AG08396 (cell line): ENCODE measurements around the gene ISLR.

ENCODE experiments used
- DNase-seq: peaks from one replicate; pipeline ENCODE4 v3.0.0; 2012; ENCODE audit warnings: low spot score, mixed read lengths

Gene ISLR, protein sequence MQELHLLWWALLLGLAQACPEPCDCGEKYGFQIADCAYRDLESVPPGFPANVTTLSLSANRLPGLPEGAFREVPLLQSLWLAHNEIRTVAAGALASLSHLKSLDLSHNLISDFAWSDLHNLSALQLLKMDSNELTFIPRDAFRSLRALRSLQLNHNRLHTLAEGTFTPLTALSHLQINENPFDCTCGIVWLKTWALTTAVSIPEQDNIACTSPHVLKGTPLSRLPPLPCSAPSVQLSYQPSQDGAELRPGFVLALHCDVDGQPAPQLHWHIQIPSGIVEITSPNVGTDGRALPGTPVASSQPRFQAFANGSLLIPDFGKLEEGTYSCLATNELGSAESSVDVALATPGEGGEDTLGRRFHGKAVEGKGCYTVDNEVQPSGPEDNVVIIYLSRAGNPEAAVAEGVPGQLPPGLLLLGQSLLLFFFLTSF

DNA sequence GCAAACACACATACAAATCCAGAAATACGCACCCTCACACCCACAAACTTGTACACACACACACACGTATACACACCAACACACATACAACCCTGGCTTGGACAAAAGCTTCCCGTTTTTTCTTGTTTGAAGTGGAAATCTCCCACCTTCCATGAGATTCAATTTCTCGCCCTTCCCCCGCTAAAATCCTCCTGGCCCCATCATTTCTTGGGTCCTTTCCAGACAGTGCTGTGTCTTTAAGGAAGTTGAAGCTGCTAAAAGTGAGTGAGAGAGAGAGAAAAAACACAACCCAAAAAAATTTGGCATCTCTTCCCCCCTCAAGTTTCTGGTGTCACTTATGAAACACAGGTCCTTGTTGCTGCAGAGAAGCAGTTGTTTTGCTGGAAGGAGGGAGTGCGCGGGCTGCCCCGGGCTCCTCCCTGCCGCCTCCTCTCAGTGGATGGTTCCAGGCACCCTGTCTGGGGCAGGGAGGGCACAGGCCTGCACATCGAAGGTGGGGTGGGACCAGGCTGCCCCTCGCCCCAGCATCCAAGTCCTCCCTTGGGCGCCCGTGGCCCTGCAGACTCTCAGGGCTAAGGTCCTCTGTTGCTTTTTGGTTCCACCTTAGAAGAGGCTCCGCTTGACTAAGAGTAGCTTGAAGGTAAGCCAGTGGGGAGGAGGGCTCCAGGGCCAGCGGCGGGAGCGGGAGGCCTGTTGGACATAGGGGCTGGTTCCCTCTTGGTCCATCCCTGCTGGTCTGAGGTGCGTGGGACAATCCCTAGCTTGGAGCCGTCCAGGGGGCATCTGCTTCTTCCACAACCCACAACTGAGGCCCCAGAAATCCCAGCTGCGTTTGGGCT, at the start of gene ISLR:
ISLR (plus strand) TSS at position 331 of the 839 bp plus-strand sequence. CDS start 1,149 bp downstream, outside the sequence.
- DNase-seq: peak; percentile 52

DNA sequence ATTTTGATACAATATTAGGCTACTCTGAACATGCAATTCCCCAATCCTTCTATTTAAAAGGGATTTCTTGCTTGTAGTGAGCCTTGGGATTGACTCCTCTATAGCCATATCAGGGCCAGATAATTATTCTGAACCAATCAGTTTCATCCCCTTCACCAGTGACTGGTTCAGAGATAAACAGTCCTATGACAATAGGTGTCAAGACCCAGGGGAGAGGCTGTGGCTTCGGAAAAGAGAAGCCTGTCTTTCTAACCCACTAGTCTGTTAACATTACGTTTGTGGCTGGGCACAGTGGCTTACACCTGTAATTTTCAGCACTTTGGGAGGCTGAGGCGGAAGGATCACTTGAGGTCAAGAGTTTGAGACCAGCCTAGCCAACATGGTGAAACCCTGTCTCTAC, 49.3 kb upstream of the ISLR start:
- no peak for DNase-seq

DNA sequence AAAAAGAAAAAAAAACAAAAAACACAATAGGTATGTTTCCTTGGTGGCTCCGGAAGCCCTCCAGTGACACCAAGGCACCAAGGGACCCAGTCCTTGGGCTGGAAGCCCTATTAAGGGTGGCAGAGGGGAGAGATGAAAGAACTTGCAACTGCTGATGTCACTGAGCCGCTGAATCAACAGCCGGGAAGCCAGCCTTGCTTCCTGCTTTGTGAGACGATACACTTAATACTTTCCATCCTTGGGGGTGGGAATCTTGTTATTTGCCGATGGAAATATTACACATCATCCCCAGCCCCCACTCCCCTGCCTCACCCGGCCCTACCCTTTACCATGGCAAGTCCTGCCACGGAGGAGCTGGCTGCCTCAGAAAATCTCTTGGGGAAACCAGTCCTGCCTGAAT, 48.8 kb upstream of the ISLR start:
- DNase-seq: no peak

DNA sequence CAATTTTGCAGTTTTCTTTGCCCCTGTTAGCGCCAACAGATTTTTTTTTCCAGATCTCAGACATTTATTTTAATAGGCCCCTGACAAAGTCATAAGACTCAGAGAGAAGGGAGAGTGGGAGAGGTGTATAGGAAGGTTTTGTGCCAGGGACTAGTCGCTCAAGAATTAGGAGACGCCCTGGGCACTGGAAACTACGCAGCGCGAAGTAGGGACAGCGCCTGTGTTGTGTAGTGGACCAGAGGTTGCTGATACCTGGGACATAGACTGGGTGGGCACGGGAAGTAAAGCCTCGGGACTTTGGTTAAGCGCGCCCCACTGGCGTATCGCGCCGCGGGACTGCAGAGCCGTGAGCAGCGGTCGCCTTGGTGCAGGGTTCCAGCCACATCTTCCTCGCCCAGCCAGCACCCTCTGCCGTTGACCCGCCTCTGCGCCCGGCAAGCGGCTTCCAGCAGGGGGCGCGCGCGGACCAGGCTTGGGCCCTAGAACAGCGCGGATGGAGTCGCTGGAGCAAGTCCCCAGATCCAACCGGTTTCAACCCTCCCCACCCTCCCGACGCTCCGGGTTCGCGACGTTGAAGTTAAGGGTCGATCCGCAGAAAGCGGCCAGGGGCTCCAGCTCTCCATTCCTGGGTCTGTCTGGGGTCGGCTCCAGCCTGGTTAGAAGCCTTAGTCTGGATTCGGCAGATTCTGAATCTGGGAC, 46.1 kb upstream of the ISLR start:
- peak; percentile 91 for DNase-seq

DNA sequence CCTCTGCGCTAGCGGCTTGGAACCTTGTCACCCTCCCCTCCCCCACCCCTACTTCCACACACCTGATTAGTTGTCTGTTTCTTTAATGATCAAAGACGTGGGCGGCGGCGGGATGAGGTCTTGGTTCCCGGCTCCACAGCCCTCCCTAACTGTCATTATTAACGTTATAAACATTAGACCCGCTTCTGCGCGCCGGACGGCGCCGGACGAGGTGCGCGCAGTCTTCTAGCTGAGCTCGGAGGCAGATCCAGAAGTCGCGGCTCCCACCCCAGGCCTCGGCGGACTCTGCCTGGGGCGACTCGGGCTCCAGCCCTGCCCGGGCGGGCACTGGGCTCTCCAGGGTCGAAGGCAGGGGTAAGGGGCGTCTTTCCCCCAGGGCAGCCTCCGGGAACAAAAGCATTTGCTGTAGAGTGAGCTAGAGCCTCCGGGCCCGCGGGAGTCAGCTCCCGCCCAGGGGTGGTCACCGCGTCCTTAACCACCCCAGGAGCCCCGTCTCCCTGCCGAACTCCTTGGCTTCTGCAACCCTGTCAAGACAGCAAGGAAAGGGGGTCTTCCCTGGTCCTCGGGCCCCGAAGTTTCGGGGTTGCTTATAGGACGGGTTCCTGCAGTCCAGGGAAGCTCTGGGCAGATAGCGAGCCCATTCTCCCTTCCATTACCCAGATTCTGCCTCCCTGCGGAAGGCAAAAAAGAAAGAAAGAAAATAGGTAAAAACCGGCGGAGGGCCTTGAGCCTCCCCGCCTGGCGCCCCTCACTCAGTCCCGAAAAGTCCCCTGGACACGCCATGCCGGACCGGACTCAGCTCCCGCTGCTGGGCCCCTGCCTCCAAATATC, 45.3 kb upstream of the ISLR start:
- no peak for DNase-seq

DNA sequence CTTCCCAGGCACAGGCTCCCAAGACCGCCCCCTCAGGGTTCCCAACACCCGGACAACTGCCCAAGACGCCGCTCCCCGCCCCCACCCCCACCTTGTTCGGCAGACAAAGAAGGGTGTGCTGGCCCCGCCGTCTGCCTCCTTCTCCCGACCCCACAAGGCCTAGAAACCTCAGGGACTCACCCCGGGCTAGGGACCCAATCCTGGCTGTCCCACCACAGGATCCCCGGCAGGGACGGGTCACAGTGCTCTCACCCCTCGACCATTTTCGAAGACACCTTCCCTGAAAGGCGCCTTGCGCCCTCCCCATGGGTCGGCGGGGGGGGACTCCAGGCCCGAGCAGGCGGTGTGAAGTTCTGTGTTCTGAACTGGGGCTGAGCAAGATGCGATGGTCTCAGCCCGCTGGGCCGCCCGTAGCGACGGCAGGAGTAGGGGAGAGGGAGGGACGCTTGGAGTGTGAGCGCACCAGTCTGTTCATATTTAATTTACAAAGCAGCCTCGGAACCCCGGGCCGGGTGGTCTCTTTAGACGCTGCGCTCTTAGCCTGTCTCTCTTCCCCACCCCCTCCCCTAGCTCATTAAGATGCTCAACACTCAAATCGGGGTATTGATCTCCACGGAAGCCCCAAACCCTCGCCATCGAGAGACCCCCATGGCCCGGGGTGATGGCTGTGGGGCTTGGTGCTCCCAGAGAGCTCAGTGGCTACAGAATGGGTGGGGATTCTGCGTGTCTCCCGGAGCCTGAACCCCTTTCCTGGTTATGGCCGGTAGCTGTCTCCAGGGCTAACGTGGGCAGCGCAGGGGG, 44.5 kb upstream of the ISLR start:
- no peak for DNase-seq

DNA sequence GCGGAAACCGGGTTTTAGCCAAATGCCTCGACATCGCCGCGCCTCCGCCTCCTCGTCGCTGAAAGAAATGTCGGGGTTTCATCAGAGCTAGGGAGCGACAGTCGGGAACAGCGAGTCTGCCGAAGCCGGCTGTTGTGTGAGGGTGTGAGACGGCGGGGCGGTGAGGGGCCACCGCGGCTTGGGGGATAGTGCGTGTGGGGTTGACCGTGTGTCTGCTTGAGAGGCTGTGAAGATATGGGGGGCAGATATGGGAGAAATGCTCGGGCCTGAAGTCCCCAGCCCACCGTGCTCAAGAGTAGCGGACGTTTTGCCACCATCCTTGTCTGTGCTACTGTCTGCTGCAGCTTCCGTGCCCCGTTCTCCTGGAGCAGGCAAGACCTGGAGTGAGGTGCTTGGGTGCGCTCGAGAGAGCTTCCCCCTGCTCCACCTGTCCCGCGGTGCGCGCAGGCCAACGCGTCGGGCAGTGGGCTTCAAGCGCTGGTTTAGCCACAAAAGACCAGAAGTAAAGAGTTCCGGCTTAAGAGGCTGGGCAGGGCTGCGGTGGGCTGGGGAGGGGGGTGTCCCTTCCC, 43.8 kb upstream of the ISLR start:
- no peak for DNase-seq

DNA sequence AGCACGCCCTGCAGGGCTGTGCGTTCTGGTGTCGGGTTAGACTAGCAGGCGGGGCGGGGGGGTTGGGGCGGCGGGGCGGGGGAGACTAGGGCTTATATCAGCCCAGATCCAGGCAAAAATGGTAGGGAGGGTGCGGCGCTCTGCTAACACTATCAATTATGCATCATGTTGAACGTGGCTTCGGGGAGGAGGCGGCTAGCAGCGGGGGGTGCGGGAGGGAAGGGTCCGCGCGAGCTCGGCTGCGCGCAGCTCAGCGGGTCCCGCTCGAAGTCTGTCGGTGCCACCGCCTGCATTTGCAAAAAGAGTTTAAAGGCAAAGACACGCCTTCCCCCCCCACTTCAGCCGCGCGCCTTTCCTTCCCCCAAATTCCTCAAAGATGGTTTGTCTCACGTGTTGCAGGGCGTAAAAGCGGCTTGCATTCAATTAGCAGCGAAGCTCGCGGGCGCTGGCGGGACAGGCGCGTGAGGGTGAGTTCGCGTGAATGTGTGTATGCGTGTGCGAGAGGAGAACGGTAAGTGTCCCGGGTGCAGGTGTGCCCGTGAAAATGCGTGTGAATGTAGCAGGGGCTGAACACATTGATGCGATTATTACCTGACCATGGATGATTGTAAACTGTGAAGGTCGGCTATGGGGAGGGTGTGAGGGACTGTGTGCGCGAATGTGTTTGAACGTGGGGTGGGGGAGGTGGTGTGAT, 43.2 kb upstream of the ISLR start, which contains the start of gene ISLR2:
ISLR2 (plus strand) TSS at position 432 of the 694 bp plus-strand sequence. CDS start 2,169 bp downstream, outside the sequence.
- DNase-seq: no peak

DNA sequence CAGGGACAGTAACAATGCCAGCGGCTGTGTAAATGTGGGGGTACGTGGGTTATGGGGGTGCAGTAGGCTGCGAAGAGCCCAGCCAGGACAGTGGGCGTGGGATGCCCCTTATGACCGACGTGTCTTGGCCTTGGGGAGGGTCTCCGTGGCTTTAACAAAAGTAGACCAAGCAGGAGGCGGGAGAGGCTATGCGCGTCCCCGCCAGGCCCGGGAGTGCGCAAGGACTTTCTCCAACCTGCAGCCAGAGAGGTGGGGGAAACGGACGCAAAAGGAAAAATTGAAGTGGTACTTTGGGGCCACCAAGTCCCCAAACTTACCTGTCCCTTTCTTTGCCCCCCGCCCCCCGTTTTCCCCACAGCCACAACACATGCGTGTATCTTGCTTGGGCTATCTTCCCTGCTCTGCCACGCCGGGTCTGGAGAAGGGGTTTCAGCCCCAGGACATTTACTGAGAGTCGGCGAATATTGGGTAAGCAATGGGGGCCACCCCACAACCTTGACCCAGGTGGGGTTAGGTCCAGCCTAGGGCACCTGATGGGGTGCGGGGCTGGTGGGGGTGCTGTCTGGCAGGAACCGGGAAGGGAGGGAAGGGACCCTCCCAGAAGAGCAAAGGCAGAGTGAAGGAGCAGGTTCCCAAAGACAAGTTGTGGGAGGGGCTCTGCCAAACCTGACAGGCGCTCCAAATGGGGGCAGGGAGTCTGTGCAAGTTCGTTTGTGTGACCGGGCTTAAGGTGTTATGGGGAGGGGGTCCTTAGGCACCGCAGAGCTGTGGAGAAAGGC, 42.5 kb upstream of the ISLR start:
- no peak for DNase-seq

DNA sequence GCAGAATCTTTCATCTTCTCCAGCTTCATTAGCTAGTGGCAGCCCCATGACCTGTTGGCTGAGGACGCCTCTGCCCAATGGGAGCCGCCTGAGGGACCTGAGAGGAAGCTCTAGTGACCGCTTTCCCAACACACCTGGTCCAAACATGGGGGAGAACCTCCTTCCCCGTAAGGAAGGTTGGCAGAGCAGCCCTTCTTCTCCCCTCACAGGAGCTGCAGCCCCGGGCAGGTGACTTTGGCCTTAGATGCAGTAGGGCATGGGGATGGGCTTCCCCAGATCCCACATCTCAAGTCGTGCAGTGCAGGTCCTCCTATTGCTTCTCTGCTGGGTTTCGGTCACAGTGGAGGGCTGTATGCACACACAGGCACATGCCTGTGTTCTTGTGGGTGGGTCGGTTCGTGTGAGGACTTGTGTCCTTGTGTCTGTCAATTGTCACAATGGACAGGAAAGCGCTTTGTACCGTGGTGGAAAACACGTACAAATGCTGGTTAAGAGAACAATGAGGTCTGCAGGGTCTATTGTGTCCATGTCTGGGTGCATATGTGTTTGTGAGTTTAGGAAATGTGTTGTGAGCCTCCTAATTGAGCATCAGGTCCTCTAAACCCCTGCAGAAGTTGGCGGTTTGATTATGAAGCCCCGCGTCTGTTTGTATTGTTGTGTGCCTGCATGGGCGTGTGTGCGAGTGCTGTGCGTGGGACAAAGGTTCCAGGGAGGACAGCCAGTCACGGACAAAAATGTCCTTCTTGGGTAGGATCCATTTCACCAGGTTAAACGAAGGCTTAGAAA, 41.7 kb upstream of the ISLR start:
- DNase-seq: no peak

DNA sequence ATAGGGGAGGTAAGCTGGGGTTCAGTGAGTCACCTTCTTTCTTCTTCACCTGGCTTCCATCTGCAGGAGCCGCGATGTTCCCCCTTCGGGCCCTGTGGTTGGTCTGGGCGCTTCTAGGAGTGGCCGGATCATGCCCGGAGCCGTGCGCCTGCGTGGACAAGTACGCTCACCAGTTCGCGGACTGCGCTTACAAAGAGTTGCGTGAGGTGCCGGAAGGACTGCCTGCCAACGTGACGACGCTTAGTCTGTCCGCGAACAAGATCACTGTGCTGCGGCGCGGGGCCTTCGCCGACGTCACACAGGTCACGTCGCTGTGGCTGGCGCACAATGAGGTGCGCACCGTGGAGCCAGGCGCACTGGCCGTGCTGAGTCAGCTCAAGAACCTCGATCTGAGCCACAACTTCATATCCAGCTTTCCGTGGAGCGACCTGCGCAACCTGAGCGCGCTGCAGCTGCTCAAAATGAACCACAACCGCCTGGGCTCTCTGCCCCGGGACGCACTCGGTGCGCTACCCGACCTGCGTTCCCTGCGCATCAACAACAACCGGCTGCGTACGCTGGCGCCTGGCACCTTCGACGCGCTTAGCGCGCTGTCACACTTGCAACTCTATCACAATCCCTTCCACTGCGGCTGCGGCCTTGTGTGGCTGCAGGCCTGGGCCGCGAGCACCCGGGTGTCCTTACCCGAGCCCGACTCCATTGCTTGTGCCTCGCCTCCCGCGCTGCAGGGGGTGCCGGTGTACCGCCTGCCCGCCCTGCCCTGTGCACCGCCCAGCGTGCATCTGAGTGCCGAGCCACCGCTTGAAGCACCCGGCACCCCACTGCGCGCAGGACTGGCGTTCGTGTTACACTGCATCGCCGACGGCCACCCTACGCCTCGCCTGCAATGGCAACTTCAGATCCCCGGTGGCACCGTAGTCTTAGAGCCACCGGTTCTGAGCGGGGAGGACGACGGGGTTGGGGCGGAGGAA, 40.5 kb upstream of the ISLR start:
- no peak for DNase-seq

DNA sequence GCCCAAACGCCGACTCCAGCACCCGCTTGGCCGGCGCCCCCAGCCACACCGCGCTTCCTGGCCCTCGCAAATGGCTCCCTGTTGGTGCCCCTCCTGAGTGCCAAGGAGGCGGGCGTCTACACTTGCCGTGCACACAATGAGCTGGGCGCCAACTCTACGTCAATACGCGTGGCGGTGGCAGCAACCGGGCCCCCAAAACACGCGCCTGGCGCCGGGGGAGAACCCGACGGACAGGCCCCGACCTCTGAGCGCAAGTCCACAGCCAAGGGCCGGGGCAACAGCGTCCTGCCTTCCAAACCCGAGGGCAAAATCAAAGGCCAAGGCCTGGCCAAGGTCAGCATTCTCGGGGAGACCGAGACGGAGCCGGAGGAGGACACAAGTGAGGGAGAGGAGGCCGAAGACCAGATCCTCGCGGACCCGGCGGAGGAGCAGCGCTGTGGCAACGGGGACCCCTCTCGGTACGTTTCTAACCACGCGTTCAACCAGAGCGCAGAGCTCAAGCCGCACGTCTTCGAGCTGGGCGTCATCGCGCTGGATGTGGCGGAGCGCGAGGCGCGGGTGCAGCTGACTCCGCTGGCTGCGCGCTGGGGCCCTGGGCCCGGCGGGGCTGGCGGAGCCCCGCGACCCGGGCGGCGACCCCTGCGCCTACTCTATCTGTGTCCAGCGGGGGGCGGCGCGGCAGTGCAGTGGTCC, 39.7 kb upstream of the ISLR start:
- DNase-seq: no peak

DNA sequence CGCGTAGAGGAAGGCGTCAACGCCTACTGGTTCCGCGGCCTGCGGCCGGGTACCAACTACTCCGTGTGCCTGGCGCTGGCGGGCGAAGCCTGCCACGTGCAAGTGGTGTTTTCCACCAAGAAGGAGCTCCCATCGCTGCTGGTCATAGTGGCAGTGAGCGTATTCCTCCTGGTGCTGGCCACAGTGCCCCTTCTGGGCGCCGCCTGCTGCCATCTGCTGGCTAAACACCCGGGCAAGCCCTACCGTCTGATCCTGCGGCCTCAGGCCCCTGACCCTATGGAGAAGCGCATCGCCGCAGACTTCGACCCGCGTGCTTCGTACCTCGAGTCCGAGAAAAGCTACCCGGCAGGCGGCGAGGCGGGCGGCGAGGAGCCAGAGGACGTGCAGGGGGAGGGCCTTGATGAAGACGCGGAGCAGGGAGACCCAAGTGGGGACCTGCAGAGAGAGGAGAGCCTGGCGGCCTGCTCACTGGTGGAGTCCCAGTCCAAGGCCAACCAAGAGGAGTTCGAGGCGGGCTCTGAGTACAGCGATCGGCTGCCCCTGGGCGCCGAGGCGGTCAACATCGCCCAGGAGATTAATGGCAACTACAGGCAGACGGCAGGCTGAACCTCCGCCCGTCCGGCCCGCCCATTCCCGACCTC, 39.0 kb upstream of the ISLR start:
- peak; percentile 68 for DNase-seq

DNA sequence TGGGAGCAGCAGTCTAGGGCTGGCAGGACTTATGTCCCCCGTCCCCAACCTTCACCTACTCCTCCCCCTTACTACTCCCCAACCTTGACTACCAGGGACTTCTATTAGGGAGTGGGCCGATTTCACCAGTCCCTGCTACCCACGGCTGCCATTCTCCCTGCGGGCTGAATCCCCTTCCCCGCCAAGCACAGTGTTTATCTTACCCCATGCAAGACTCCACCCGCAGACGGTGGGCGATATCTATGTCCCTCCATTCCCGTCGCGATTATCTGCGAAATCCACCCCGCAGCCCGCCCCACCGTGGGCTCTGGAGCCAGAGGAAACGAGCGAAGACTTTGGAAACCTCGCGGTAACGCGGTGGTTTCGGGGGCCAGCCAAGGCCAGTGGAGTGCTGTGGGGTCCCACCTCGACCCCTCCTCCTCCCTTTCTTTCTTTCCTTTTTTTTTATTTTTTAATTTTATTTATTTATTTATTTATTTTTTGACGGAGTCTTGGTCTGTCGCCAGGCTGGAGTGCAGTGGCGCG, 38.4 kb upstream of the ISLR start:
- no peak for DNase-seq

DNA sequence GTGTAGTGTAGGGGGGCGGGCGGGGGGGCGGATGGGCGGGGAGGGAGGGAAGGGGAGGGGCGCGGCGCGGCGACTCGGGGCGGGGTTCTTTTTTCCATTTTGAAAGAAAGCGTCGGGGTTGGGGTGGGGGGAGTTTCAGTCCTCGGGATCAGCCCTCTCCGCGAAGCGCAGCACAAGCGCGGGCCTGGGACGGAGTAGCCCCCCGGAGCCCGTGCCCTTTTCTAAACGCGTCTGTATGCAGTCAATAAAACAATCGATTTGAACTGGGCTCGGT, 37.0 kb upstream of the ISLR start:
- no peak for DNase-seq
